ELF-1 (cell line): ENCODE data around the gene TMEM126B.
A peak's percentile ranks its signal among the peaks of the same experiment; 100 is the strongest.
"Not testable (repeated sequence)": the region's sequence is repeated elsewhere in the genome, so short reads cannot be mapped to it uniquely, and the experiment has no call there.

Source experiments
- DNase-seq: peaks from one replicate; pipeline ENCODE4 v3.0.0-alpha.2; 2016; ENCODE audit warnings: low read depth, low spot score

TMEM126B gene

GRCh38 chr11:85627998-85628770 is at the start of gene TMEM126B:
Gene TMEM126B, plus strand, starts transcription at chr11:85628593. Its CDS starts 15 bp downstream, at chr11:85628608.
- DNase-seq, result peak; percentile 99

- DNase-seq, result no peak
Observed at GRCh38 chr11:85582111-85582510, 46.3 kb upstream of the TMEM126B start.

GRCh38 chr11:85589373-85589772 is 39.0 kb upstream of the TMEM126B start:
- DNase-seq, result no peak

- DNase-seq, result no peak
Observed at GRCh38 chr11:85590848-85591483, 37.4 kb upstream of the TMEM126B start.

GRCh38 chr11:85595285-85595884 is 33.0 kb upstream of the TMEM126B start:
- no peak for DNase-seq

GRCh38 chr11:85596886-85597285 is 31.5 kb upstream of the TMEM126B start:
- no peak for DNase-seq

GRCh38 chr11:85599083-85599482 is 29.3 kb upstream of the TMEM126B start:
- DNase-seq, result no peak

- DNase-seq, result no peak
Observed at GRCh38 chr11:85602526-85603213, 25.7 kb upstream of the TMEM126B start.

- no peak for DNase-seq
Observed at GRCh38 chr11:85603220-85603619, 25.2 kb upstream of the TMEM126B start.

GRCh38 chr11:85606237-85606636 is 22.2 kb upstream of the TMEM126B start:
- not testable (repeated sequence) for DNase-seq

- peak; percentile 13 for DNase-seq
Observed at GRCh38 chr11:85608621-85609020, 19.8 kb upstream of the TMEM126B start.

- not testable (repeated sequence) for DNase-seq
Observed at GRCh38 chr11:85609286-85609685, 19.1 kb upstream of the TMEM126B start.

- DNase-seq, result not testable (repeated sequence)
Observed at GRCh38 chr11:85611643-85612042, 16.8 kb upstream of the TMEM126B start.

GRCh38 chr11:85619499-85619898 is 8.9 kb upstream of the TMEM126B start:
- DNase-seq, result no peak

GRCh38 chr11:85620256-85620655 is 8.1 kb upstream of the TMEM126B start:
- DNase-seq, result no peak

- DNase-seq, result no peak
Observed at GRCh38 chr11:85626496-85626895, 1.9 kb upstream of the TMEM126B start.

GRCh38 chr11:85627332-85627997 is 928 bp upstream of the TMEM126B start, which contains the start of gene DLG2:
Gene DLG2, minus strand, starts transcription at chr11:85627344.
- no peak for DNase-seq

- no peak for DNase-seq
Observed at GRCh38 chr11:85628771-85629341, 463 bp downstream of the TMEM126B start.

GRCh38 chr11:85634747-85635146 is 6.4 kb downstream of the TMEM126B start:
- DNase-seq, result no peak

- peak; percentile 45 for DNase-seq
Observed at GRCh38 chr11:85643191-85643614, 14.8 kb downstream of the TMEM126B start.

GRCh38 chr11:85647078-85647477 is 18.7 kb downstream of the TMEM126B start:
- DNase-seq, result no peak
